ENCODE data around the gene PRDM16.

GRCh38 chr1:3079381-3080052, 10.5 kb downstream of the PRDM16 start:
- TF ChIP-seq CTCF (IDR thresholded peaks at IDR 0.05; ENCODE audit: low read length) (no peak), EZH2 (optimal IDR thresholded peaks at IDR 0.05; ENCODE audit: low read depth, low read length) (no peak)
